Stimulated activated CD8-positive, alpha-beta memory T cell treated with anti-CD3 and anti-CD28 coated beads, Interleukin-4, amount 100 ng/mL, for 48 hours (primary cell): Measurements from ENCODE around the gene SHE.
"Not testable (repeated sequence)": the region's sequence is repeated elsewhere in the genome, so short reads cannot be mapped to it uniquely, and the experiment has no call there.

Experiments
- DNase-seq: peaks from one replicate; pipeline ENCODE4 v3.0.0-alpha.2; 2020

SHE gene

DNA sequence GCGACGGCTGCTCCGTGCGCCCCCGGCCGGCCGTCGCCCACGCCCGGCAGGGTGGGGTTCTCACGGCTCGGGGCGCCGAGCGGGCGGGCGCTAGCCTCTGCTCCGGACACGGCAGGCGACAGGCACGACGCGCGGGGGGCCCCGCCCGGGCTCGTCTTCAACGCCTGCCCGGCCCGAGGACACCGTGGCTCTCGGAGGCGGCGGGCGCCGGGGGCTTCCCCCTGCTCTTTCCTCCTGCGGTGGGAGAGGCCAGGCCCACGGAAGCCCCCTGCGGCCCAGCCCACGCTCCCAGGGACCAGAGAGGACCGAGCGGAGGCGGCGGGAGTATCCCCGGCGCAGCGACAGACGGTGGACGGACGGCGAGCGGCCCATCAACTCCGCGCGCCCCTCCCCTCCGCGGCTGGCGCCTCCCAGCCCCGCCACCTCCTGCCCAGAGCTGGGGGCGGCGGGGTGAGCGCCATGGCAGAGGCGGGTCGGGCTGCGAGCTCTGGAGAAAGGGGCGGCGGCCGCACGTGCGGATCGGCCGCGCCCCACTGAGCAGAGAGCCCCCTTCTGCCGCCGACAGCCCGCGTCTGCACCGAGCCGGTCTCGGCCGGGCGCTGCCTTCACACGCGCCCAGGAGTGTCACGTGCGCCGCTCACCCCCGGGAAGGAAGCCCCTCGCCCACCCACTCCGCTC, at the start of gene SHE, which contains the start of gene TDRD10:
Gene SHE (minus strand): TSS at position 347 of the 678 bp plus-strand sequence. CDS start 386 bp downstream, outside the sequence.
Gene TDRD10 (plus strand): TSS at position 154 of the 678 bp plus-strand sequence. CDS start 4,685 bp downstream, outside the sequence.
- DNase-seq = no peak

DNA sequence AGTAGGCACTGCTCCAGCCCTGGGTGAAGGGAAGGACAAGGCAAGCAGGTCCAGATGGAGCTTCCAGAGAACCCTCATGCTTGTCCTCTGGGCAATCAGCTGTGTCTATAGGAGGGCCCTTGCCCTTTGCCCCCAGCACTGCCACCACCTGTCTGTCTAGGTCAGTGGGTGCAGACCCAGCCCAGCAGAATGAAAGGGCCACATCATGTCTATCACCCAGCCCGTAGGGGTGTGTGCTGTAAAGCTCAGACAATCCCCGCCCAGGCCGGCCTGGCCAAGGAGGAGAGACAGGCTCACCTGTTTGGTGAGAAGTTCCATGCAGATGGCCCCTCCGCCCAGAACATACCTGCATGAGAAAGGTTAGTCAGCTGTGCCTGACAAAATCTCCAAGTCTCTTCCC, 49.3 kb upstream of the SHE start:
- no peak for DNase-seq

DNA sequence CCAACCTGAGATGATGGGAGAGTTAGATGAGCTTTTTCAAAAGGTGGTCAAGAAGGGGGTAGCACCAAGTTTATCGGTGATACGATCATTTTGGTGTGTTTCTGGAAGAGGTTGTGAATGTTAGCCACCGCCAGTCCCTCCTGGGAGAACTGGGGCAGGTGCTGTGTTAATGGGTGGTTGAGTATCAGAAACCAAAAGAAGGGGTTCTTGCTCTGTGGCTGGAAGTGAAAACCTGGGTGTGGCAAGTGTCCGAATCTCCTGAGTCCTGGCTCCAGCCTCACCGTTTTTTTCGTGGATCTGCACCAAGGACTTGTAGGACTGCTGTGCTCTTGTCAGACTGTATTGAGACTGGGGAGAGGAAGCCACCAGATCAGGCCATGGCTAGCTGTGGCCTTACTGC, 48.4 kb upstream of the SHE start:
- no peak for DNase-seq

DNA sequence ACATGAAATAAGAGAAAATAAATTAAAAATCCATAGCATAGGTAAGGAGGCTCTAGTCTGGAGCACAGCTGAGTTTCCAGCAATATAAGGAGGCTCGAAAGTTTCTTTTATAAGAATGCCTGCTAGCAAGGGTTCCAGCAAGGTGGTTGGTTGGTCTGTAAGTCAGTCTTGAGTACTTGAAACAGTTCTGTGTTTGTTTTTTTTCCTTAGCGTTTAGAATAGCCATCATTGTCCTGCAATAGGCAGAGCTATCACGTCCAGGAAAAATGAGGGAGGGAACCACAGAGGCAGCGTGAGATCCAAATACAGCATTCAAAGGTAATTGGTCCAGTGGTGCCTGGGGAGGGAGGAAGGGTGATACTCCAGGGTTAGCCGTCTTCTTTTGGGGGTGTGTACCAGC, 47.9 kb upstream of the SHE start:
- DNase-seq = no peak

DNA sequence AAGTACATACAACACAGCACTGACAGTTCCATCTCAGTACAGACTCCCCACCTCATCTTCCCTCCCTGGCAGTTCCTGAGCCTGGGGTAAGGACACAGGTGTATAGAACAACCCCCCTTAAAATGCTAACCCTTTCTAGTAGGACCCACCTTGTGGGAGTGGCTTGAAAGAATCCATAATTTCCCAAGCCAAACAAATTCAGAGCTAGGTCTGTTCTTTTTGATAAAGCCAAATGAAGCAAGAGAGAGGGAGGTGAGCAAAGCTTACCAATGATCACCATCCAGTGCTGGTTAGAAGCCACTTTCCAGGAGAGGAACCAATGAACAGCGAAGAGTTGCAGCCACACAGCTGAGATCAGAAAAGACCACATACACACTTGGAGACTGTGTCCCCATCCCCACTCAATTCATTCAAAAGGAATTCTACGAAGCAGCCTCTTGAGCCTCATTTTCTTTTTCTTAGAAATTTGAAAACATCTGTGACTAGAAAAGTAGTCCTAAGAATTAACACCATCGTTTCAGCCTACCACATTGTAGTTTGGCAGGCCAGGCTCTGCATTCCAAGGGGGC, 47.1 kb upstream of the SHE start:
- no peak for DNase-seq

DNA sequence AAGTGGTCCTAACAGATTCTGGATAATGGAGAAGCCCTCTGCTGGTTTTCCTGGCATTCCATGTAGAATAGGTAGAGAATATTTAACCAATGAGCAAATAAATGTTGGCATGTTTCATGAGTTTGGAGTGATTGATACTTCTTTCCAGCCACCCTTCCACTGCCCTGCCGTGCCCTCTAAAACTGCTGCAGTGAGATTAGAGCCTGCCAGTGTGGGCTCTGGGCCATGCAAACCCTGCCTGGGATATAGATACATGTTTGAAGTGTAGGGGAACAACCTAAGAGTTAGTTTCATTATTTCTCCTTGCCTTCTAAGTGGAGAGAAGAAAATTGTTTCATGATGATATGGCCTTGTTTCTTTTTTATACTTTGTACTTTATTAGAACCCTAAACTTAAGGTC, 45.8 kb upstream of the SHE start:
- DNase-seq = no peak

DNA sequence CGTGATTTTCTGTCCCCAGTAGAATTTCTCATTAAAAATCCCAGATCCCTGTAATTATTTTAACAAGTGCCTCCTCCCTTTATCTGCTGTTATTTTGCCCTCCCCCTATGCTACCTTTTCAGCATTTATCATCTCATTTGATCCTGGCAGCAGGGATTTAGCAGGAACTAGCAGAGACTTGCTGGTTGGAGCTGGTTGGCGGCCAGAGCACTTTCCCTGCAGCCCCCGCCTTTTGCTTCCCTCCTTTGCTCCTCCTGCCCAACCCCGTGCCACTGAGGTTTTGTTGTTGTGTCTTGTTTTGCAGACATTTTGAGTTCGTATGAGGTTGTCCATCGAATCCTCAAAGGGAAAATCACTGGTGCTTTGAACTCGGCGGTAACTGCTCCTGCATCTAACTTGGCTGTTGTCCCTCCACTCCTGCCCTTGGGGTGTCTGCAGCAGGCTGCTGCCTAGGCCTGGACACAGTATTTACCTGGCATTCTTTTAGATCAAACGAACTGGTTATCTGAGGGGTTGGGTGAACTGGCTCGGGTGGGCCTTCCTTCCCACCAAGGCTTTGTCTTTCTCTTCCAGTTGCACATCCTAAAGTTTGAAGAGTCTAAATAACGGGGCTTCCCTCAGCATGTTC, 45.0 kb upstream of the SHE start:
- DNase-seq = no peak

DNA sequence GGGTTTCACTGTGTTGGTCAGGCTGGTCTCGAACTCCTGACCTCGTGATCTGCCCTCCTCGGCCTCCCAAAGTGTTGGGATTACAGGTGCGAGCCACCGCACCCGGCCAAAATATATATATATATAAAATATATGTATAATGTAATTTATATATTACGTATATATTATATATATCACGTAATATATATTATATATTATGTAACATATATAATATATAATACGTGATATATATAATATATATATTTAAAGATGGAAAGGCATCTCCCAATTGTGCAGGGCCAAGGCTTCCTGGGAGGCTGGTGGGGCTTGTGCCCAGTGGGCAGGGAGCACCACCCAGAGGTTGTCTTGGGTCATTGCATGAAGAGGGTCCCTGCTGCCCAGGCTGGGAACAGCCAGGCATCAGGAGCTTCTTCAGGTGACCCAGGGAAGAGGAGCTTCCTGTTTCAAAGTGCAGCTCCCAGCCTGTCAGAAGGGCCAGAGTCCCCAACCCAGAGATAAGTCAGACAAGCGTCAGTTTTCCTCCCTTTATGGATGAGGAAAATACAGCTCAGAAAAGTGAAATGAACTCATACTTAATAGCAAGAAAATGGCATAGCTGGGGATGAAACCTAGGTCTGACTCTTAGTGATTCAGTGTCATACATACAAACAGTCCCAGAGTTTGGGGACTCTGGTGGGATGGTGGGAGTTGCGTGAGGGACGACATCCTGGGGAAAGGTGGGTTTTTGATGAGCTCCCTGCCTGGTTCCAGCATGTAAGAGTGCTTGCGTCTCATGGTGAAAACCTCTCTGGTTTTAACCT, 44.3 kb upstream of the SHE start:
- DNase-seq = peak; percentile 74

DNA sequence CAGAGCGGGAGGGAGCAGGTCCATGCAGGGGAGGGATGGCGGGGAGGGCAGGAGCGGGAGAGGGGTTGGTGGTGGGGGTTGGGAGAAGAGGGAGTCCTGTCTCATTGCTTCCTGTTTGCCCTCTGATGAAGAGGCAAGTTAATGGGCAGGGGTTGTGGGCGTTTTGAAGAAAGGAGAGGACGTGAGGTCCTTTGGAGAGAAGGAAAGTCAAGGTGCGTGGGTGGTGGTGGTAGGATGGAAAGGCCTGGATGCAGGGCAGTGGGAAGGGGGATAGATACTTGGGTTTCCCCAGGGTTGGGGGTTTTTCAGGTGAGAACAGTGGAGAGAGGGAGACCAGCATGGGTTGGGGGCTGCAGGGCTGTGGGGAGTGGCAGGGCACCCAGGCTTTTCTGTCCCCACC, 39.0 kb upstream of the SHE start:
- DNase-seq = no peak

DNA sequence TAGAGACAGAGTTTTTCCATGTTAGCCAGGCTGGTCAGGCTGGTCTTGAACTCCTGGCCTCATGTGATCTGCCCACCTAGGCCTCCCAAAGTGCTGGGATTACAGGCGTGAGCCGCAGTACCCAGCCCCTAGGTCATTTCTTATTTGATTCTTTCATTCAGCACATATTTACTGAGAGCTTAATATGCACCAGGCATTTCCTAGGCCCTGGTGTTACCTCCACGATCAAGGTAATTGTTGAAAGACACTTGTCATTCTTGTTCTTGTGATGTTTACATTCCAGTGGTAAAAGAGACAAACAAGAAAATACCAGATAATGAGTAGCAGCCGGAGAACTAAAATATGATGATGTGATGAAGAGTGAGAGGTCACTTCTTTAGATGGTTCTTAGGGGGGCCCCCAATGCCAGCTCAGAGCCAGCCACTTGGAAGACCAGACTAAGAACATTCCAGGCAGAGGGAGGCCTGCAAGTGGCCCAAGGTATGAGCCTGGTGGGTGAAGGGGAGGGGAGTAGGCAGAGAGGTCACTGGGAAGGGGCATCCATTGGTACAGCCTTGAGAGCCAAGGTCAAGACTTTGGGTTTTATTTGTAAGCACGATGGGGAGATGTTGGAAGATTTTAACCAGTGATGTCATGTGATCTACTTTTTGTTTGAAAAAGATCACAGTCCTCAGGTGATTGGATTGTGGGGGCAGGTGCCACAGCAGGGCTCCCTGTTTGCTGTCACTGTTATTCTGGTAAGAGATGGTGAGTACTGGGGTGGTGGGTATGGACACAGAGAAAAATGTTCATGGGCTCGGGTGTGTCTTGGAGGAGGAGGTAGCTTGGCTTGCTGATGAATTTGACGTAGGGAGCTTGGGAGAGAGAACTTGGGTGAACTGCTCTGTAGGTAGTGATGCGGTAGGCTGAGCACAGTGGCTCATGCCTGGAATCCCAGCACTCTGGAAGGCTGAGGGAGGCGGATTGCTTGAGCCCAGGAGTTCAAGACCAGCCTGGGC, 37.6 kb upstream of the SHE start:
- no peak for DNase-seq

DNA sequence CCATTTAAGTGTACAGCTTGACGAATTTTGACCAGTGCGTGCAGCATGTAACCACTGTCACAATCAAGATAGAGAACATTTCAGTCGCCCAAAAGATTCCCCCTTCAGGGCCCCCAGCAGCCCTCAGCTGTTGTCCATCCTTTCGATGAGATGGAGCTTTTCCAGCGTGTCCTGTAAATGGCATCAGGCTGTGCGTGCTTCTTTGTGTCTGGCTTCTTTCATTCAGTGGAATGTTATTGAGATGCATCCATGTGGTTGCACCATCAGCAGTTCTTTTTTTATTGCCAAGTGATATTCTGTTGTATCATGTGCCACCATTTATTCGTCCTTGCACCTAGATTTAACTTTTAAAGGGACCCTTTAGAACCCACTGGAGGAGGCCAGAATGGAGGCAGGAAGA, 34.4 kb upstream of the SHE start:
- DNase-seq = no peak

DNA sequence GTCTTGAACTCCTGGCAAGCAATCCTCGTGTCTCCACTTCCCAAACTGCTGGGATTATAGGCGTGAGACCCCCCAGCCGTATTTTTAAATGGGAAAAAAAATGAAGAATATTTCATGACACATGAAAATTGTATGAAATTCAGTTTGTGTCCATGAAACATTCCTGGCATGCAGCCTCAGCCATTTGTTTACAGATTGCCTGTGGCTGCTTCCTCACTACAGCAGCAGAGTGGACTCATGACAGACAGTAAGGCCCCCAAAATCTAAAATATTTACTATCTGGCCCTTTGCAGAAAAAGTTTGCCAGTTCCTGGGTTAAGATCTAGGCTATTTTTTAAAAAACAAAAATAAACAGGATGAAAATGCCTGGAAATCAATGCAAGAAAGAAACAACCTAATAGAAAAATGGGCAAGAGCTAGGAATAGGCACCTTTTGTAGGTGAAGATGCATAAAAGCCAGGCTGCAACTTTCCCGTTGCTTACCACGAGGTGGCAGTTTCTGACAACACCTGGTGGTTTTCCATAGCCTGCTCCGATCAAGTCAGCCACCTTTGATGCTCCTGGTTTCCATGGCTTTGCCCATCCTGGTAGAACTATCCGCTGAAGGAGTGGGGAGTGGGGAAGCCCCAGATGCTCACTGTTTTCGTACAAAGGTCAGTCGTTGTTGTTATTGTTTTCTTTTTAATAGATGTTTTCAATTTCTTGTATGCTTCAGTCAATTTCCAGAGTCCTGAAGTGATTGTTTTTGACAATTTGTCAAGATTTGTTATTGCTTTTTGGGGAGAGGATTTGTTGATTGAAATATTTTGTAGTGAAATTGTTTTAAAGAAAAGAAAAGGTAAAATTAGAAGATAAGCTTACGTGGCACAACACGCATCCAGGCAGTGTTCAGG, 32.0 kb upstream of the SHE start:
- no peak for DNase-seq

DNA sequence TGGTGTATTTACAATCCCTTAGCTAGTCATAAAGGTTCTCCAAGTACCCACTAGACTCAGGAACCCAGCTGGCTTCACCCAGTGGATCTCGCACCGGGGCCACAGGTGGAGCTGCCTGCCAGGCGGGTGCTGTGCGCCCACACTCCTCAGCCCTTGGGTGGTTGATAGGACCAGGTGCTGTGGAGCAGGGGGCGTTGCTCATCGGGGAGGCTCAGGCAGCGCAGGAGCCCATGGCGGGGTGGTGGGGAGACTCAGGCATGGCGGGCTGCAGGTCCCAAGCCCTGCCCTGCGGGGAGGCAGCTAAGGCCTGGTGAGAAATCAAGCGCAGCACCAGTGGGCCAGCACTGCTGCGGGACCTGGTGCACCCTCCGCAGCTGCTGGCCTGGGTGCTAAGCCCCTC, 29.7 kb upstream of the SHE start:
- not testable (repeated sequence) for DNase-seq

DNA sequence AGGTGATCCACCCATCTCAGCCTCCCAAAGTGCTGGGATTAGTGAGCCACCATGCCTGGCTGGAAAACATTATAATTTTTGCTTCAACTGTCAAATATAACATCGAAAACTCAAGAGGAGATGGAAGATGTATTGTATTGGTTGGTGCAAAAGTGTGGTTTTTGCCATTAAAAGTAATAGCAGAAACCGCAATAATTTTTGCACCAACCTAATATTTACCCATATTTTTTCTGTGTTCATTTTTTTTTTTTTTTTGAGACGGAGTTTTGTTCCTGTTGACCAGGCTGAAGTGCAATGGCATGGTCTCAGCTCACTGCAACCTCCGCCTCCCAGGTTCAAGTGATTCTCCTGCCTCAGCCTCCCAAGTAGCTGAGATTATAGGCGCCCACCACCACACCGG, 27.1 kb upstream of the SHE start:
- DNase-seq = no peak

DNA sequence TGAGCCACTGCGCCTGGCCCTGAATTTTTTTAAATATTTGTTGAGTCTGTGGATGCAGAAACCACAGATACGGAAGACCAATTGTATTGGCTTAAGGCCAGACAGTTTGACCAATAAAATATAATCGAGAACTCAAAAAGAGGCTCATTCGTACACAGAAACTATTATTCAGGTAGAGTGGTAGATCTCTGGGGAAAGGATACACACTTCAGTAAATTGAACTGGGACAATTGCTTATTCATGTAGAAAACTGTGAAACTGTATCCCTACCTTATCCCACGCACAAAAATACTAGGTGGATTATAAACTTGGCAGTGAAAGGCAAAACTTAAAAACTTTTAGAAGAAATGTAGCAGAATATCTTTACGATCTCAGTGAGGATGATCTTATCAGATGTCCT, 25.0 kb upstream of the SHE start:
- DNase-seq = no peak

DNA sequence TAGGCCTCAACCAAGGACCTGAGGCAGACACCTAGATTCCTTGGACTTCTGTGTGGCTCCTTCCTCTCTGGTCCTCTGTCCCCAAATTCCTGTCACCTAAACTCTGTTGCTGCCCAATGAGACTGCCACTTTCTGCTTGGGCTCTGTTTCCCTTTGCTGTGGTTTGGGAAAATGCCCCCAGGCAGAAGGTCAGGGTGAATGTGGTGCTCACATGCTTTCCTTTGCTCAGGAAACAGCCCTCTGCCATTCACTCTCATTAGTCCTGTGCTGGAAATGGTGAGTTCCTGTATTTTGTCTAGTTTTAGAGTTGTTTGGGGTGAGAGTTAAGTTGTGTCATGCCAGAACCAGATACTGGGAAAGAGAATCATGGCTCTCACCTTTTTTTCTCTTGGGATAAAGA, 22.7 kb upstream of the SHE start:
- DNase-seq = no peak

DNA sequence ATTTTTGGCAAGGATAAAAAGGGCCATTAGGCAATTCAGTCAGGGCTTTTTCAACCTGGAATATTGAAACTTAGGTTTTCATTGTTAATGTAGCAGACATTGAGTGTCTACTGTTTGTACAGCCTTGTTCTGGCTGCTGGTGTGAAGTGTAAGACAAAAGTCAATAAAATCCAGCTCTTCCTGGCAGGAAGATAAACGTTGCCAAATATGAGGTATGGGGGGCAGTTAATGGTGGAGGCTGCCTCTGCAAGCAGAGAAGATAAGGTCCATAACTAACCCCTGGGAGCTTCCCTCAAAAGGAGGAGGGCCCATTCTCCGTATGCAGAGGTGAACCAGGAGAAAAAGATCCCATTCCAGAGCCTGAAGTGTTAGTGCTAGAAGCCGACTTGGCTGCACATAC, 19.5 kb upstream of the SHE start:
- no peak for DNase-seq

DNA sequence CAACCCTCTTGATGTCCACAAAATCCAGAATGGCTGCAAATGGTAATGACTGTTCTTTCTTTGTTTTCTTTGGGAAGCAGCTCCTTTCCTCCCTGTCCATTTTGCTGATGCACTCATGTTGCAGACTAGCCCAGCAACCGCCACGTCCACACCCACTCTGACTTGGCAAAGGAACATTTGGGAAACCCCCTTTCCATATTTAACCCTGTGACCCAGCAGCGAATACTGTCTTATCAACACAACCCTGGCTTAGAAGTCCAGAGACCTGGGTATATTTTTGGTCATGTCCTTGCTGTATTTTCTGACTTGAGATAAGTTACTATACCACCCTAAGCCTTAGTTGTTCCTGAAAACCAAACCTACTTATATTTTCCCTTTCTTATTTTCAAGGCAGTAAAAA, 18.1 kb upstream of the SHE start:
- DNase-seq = no peak

DNA sequence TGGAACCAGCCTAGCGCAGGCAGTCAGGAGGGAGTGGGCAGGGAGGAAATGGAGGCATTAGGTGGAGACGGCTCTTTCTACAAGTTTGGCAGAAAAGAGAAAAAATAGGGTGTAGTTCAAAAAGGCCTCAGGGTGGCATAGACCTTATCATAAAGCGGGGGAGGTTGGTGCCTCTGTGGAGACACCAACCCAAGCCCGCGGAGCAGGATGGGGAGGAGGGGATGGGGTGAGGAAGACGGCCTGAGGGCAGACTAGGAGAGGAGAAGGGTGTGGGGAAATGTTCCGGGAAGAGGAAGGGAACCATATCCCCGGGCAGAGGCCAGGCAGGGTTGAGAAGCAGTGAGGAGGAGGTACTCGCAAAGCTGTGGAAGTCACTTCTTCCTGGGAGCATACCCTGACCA, 17.4 kb upstream of the SHE start:
- no peak for DNase-seq

DNA sequence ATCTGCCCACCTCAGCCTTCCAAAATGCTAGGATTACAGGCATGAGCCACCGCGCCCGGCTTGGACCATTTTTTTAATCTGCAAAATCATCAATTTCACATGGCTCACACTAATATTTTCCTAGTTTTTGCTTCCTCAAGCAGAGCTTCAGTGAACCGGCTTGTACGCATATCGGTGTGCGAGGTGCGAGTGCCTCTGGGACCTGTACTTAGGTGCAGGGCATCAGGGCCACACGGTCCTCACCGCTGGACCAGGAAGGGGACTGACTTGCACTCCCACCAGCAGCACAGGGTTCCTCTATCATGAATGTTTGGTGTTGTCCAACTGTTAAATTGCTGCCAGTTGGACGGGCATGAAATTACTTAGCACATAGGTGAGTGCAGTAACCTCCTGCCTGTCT, 15.4 kb upstream of the SHE start:
- no peak for DNase-seq

DNA sequence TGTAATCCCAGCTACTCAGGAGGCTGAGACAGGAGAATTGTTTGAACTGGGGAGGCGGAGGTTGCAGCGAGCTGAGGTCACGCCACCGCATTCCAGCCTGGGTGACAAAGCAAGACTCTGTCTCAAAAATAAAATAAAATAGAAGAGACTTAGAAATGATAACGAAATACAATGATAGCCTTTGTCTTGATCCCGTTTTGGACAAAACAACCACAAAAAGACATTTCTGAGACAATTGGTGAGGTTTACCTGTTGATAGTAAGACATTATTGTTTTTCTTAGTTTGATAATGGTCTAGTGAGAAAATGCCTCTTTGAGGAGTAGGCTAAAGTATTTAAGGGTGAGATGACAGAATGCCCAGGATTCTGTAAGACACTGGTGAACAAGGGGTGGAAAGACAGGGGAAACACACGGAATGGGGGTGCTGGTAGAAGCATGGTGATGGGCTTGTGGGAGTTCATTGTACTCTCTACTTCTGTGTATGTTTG, 11.9 kb upstream of the SHE start:
- no peak for DNase-seq
